ENCODE measurements around the gene TUBG2.

Gene TUBG2

DNA sequence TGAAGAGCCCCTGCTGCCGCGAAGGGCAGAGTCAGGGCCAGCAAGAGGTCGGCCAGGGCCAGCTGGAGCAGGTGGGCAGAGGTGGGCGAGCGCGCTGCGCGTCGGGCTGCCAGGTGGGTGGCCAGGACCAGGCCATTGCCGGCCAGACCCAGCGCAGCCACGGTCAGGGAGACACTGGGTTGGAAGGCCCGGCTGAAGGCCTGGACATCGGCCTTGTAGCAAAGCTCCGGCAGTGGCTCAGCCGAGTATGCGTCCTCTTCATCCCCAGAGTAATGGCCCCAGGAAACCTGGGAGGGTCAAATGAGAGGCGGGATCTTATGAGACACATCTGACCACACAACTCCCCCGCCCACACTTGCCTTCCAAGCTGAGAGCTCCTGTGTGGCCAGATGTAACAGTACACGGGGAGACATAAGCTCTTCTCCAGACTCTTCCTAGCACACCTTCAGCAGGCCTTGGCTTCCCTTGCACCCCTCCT, 21.3 kb downstream of the TUBG2 start:
- no peaks in the 10 kb centered on the region for H3K79me2 ChIP-seq (ENCODE audit: insufficient read depth, low read length)
- H3K4me3 ChIP-seq (ENCODE audit: insufficient read depth, low read length, poor library complexity, severe bottlenecking): no peak overlapping the region
- H3K27ac ChIP-seq (ENCODE audit: low read depth, low read length): no peak overlapping the region
- no peak overlapping the region for H3K4me2 ChIP-seq (ENCODE audit: low read depth, low read length, poor library complexity, severe bottlenecking)
- H4K20me1 ChIP-seq (ENCODE audit: low read depth, low read length): no peaks in the 10 kb centered on the region
- no peaks in the 10 kb centered on the region for H3K27me3 ChIP-seq (ENCODE audit: low read length)
- H3K9me2 ChIP-seq (replicated peaks; ENCODE audit: insufficient read depth, low read length): no peaks in the 10 kb centered on the region
- H3K9ac ChIP-seq (ENCODE audit: low read length): no peak overlapping the region
- H2AFZ ChIP-seq (ENCODE audit: low read depth, low read length, severe bottlenecking): no peak overlapping the region
- H3K9me3 ChIP-seq (ENCODE audit: insufficient read depth, low read length): no peaks in the 10 kb centered on the region
- H3F3A ChIP-seq (ENCODE audit: insufficient read depth): peaks cover 11% of the 10 kb centered on the region; the same call in 1 of the 2 replicates
- no peak for TF ChIP-seq EZH2phosphoT487 (conservative IDR thresholded peaks at IDR 0.05; ENCODE audit: low read length)
- TF ChIP-seq, protein P1, sequence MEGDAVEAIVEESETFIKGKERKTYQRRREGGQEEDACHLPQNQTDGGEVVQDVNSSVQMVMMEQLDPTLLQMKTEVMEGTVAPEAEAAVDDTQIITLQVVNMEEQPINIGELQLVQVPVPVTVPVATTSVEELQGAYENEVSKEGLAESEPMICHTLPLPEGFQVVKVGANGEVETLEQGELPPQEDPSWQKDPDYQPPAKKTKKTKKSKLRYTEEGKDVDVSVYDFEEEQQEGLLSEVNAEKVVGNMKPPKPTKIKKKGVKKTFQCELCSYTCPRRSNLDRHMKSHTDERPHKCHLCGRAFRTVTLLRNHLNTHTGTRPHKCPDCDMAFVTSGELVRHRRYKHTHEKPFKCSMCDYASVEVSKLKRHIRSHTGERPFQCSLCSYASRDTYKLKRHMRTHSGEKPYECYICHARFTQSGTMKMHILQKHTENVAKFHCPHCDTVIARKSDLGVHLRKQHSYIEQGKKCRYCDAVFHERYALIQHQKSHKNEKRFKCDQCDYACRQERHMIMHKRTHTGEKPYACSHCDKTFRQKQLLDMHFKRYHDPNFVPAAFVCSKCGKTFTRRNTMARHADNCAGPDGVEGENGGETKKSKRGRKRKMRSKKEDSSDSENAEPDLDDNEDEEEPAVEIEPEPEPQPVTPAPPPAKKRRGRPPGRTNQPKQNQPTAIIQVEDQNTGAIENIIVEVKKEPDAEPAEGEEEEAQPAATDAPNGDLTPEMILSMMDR (IDR thresholded peaks at IDR 0.05; ENCODE audit: insufficient read depth, low read length, poor library complexity, severe bottlenecking): no peak
- H3K36me3 ChIP-seq (ENCODE audit: low read length): no peaks in the 10 kb centered on the region

DNA sequence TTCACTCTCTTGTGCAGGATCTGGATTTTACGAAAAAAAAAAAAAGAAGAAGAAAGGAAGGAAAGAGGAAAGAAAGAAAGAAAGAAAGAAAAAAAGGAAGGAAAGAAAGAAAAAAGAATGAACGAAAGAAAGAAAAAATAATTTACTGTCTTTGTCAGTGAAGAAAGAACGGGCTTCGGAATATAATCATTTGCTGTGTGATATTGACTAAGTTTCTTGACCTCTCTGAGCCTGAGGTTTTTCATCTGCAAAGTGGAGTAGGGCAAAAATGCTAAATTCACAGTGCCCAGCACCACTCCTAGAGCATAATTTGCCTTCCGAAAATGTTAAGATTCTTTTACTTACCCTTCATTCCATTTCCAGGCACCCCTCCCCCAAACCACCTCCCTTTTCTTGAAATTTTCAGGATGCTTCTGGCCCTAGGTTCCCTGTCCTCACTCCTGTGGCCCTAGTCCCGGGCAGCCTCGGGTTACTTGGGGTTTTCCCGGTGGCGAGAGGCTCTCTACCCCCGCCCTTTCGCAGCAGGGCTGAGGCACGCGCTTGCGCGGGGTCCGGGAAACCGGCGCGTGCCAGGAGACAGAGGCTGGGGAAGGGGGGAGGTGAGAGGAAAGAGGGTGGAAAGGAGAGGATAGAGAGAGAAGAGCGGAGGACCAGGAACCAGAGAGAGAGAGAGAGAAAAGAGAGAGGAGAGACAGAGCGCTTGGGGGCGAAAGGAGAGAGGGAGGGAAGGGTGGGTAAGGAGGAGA, 23.1 kb downstream of the TUBG2 start, which contains the start of gene CNTNAP1:
Gene CNTNAP1 (plus strand): TSS at position 556 of the 746 bp plus-strand sequence. CDS start 299 bp downstream, outside the sequence.
- Histone ChIP-seq H3K27ac (ENCODE audit: low read depth, low read length) (no peak within 1 kb of the TSS), H3K79me2 (ENCODE audit: insufficient read depth, low read length) (no peaks in the 10 kb centered on the region), H3K9me3 (ENCODE audit: insufficient read depth, low read length) (no peaks in the 10 kb centered on the region), H3K9ac (ENCODE audit: low read length) (no peak within 1 kb of the TSS), H3F3A (ENCODE audit: insufficient read depth) (peaks cover 11% of the 10 kb centered on the region; the same call in 1 of the 2 replicates), H3K4me3 (ENCODE audit: insufficient read depth, low read length, poor library complexity, severe bottlenecking) (no peak within 1 kb of the TSS), H2AFZ (ENCODE audit: low read depth, low read length, severe bottlenecking) (no peak within 1 kb of the TSS), H4K20me1 (ENCODE audit: low read depth, low read length) (no peaks in the 10 kb centered on the region), H3K27me3 (ENCODE audit: low read length) (no peaks in the 10 kb centered on the region), H3K4me2 (ENCODE audit: low read depth, low read length, poor library complexity, severe bottlenecking) (peak within 1 kb of the TSS; percentile 3), H3K36me3 (ENCODE audit: low read length) (no peaks in the 10 kb centered on the region), H3K9me2 (replicated peaks; ENCODE audit: insufficient read depth, low read length) (no peaks in the 10 kb centered on the region)
- TF ChIP-seq, protein P1 (IDR thresholded peaks at IDR 0.05; ENCODE audit: insufficient read depth, low read length, poor library complexity, severe bottlenecking): no peak

DNA sequence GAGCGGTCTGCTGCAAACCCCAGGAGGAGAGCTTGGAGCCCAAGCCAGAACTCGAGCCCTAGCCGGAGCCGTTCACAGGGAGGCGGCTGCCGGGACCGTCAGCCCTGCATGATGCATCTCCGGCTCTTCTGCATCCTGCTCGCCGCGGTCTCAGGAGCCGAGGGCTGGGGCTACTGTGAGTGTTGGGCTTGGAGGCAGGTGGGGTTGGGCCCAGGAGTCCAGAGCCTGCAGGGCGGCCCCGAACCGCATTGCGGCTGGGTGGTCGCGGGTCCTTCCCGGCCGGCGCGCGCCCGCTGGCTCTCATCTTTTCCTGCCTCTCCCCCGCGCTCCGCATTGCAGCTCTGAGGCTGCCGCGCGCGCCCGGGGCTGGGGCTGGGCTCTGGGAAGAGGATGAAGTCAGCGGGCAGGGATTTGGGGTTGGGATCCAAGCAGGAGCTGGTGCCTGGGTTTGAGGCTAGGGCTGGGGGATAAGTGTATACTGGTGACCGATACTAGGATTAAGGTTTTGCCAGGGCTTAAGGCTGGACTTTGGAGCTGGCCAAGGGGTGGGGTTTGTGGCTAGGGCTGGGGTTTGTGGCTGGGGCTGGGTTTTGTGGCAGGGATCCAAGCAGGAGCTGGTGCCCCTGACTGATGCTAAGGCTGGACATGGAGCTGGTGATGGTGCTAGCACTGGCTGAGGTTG, 23.8 kb downstream of the TUBG2 start:
- no peaks in the 10 kb centered on the region for H3K36me3 ChIP-seq (ENCODE audit: low read length)
- H4K20me1 ChIP-seq (ENCODE audit: low read depth, low read length): no peaks in the 10 kb centered on the region
- H3K4me3 ChIP-seq (ENCODE audit: insufficient read depth, low read length, poor library complexity, severe bottlenecking): no peak overlapping the region
- no peak for TF ChIP-seq EZH2phosphoT487 (conservative IDR thresholded peaks at IDR 0.05; ENCODE audit: low read length)
- TF ChIP-seq, protein P1 (IDR thresholded peaks at IDR 0.05; ENCODE audit: insufficient read depth, low read length, poor library complexity, severe bottlenecking): no peak
- H3K27ac ChIP-seq (ENCODE audit: low read depth, low read length): no peak overlapping the region
- H3K9me2 ChIP-seq (replicated peaks; ENCODE audit: insufficient read depth, low read length): no peaks in the 10 kb centered on the region
- H3K9ac ChIP-seq (ENCODE audit: low read length): no peak overlapping the region
- H3F3A ChIP-seq (ENCODE audit: insufficient read depth): peaks cover 11% of the 10 kb centered on the region; the same call in 1 of the 2 replicates
- no peaks in the 10 kb centered on the region for H3K9me3 ChIP-seq (ENCODE audit: insufficient read depth, low read length)
- H3K4me2 ChIP-seq (ENCODE audit: low read depth, low read length, poor library complexity, severe bottlenecking): no peak overlapping the region
- no peak overlapping the region for H2AFZ ChIP-seq (ENCODE audit: low read depth, low read length, severe bottlenecking)
- no peaks in the 10 kb centered on the region for H3K27me3 ChIP-seq (ENCODE audit: low read length)
- no peaks in the 10 kb centered on the region for H3K79me2 ChIP-seq (ENCODE audit: insufficient read depth, low read length)
